ENCODE data around the gene GALNT9. TPM values are rescaled to one million over a fixed set of nuclear protein-coding genes. Genes with fewer than 3 reads are reported as not detected.

The GALNT9 gene
- total RNA-seq, 2 donors from 2014 or later = 4.0 to 10.8 TPM

- no peaks in the 10 kb centered on the region for H3K27me3 ChIP-seq
- TF ChIP-seq CTCF (IDR thresholded peaks at IDR 0.05) = no peak
- no peak overlapping the region for H3K4me3 ChIP-seq
- no peaks in the 10 kb centered on the region for H3K36me3 ChIP-seq
- H3K9me3 ChIP-seq = no peaks in the 10 kb centered on the region
- H3K27ac ChIP-seq = no peak overlapping the region
- H3K4me1 ChIP-seq = no peaks in the 10 kb centered on the region
- DNase-seq (ENCODE audit: low spot score) = no peak
Measured at GRCh38 chr12:132174015-132174838, 155.2 kb downstream of the GALNT9 start.

- DNase-seq (ENCODE audit: low spot score) = no peak
- no peaks in the 10 kb centered on the region for H3K27me3 ChIP-seq
Measured at GRCh38 chr12:132173135-132174014, 156.0 kb downstream of the GALNT9 start.

GRCh38 chr12:132172619-132173018 is 156.8 kb downstream of the GALNT9 start:
- TF ChIP-seq CTCF (IDR thresholded peaks at IDR 0.05) = no peak
- Histone ChIP-seq H3K9me3 (no peaks in the 10 kb centered on the region), H3K4me3 (no peak overlapping the region), H3K27me3 (no peaks in the 10 kb centered on the region), H3K36me3 (no peaks in the 10 kb centered on the region), H3K27ac (no peak overlapping the region), H3K4me1 (no peaks in the 10 kb centered on the region)
- no peak for DNase-seq (ENCODE audit: low spot score)

More at GRCh38 chr12:132173135-132174014, 156.0 kb downstream of the GALNT9 start:
- TF ChIP-seq CTCF (IDR thresholded peaks at IDR 0.05) = no peak
- Histone ChIP-seq H3K36me3 (no peaks in the 10 kb centered on the region), H3K9me3 (no peaks in the 10 kb centered on the region), H3K4me1 (no peaks in the 10 kb centered on the region), H3K4me3 (no peak overlapping the region), H3K27ac (no peak overlapping the region)

GRCh38 chr12:132171968-132172521 is 157.3 kb downstream of the GALNT9 start:
- Histone ChIP-seq H3K27ac (no peak overlapping the region), H3K4me1 (no peaks in the 10 kb centered on the region), H3K36me3 (no peaks in the 10 kb centered on the region), H3K9me3 (no peaks in the 10 kb centered on the region), H3K27me3 (no peaks in the 10 kb centered on the region), H3K4me3 (no peak overlapping the region)
- no peak for TF ChIP-seq CTCF (IDR thresholded peaks at IDR 0.05)
- no peak for DNase-seq (ENCODE audit: low spot score)

- TF ChIP-seq CTCF (IDR thresholded peaks at IDR 0.05) = no peak
- Histone ChIP-seq H3K27me3 (no peaks in the 10 kb centered on the region), H3K27ac (no peak overlapping the region), H3K4me3 (no peak overlapping the region), H3K36me3 (no peaks in the 10 kb centered on the region), H3K9me3 (no peaks in the 10 kb centered on the region), H3K4me1 (no peaks in the 10 kb centered on the region)
- DNase-seq (ENCODE audit: low spot score) = no peak
Measured at GRCh38 chr12:132171293-132171967, 158.0 kb downstream of the GALNT9 start.
